HepG2 (cell line): ENCODE results near the gene E2F1. TPM values are rescaled to one million over a fixed set of nuclear protein-coding genes. Genes with fewer than 3 reads are reported as not detected.

ENCODE experiments used
- CBFB ChIP-seq: sonication (generic); formaldehyde crosslinking; IDR thresholded peaks from 2 replicates; pipeline ENCODE4 v1.4.0; 2020; ENCODE audit warnings: missing genetic modification reagents
- EHMT2 ChIP-seq: fragments of 200-600 bp; sonication (generic); IDR thresholded peaks from 2 replicates; pipeline ENCODE4 v1.7.0; 2017; ENCODE audit warnings: antibody characterized with exemption, low read depth, low read length, borderline replicate concordance
- EZH2 ChIP-seq: conservative IDR thresholded peaks from 2 replicates; pipeline ENCODE4 v1.6.1; 2012; ENCODE audit warnings: mild to moderate bottlenecking, low read depth, low read length, moderate library complexity
- HDAC6 ChIP-seq: fragments of 200-600 bp; sonication (generic); IDR thresholded peaks from 2 replicates; pipeline ENCODE4 v1.7.0; 2017; ENCODE audit warnings: mild to moderate bottlenecking, antibody characterized with exemption, low read length, low read depth
- NCOA2 ChIP-seq: sonication (generic); formaldehyde crosslinking; IDR thresholded peaks from 2 replicates; pipeline ENCODE4 v1.8.0; 2022; ENCODE audit warnings: inconsistent platforms
- PAX8 ChIP-seq: sonication (generic); formaldehyde crosslinking; IDR thresholded peaks from 2 replicates; pipeline ENCODE4 v1.8.0; 2022; ENCODE audit warnings: mild to moderate bottlenecking, missing genetic modification reagents, borderline replicate concordance
- POLR2G ChIP-seq: fragments of 200-400 bp; formaldehyde crosslinking; IDR thresholded peaks from 2 replicates; pipeline ENCODE4 v1.6.1; 2018; ENCODE audit warnings: mild to moderate bottlenecking, low read depth, low read length, moderate library complexity
- PRMT3 ChIP-seq: sonication (generic); formaldehyde crosslinking; IDR thresholded peaks from 2 replicates; pipeline ENCODE4 v1.8.1; 2022; ENCODE audit warnings: low read depth, mild to moderate bottlenecking, moderate library complexity, missing genetic modification reagents, borderline replicate concordance
- XBP1 ChIP-seq: sonication (generic); formaldehyde crosslinking; IDR thresholded peaks from 2 replicates; pipeline ENCODE4 v1.5.0; 2020; ENCODE audit warnings: missing genetic modification reagents
- ZFP36L2 ChIP-seq: sonication (generic); formaldehyde crosslinking; IDR thresholded peaks from 2 replicates; pipeline ENCODE4 v1.4.0; 2020; ENCODE audit warnings: missing genetic modification reagents
- ZNF713 ChIP-seq: sonication (generic); formaldehyde crosslinking; IDR thresholded peaks from 2 replicates; pipeline ENCODE4 v1.4.0; 2020; ENCODE audit warnings: mild to moderate bottlenecking, missing genetic modification reagents
- ZNF75D ChIP-seq: sonication (generic); formaldehyde crosslinking; IDR thresholded peaks from 2 replicates; pipeline ENCODE4 v1.8.1; 2023; ENCODE audit warnings: missing genetic modification reagents, mild to moderate bottlenecking, borderline replicate concordance
- ZNF766 ChIP-seq: sonication (generic); formaldehyde crosslinking; IDR thresholded peaks from 2 replicates; pipeline ENCODE4 v1.5.0; 2020; ENCODE audit warnings: missing genetic modification reagents, borderline replicate concordance
- ZSCAN31 ChIP-seq: sonication (generic); formaldehyde crosslinking; IDR thresholded peaks from 2 replicates; pipeline ENCODE4 v1.5.0; 2020; ENCODE audit warnings: low read depth, mild to moderate bottlenecking, missing genetic modification reagents
- polyA plus RNA-seq, 8 experiments: library from polyadenylated mRNA; depleted of rRNA in 3 of 8; stranded (reverse) in 7 of 8; unstranded in 1 of 8; fragments of >200 nt; fragmentation: Illumina TruSeq in 4 of 8; extraction: Trizol in 4 of 8; gene quantifications; 2 replicates each; pipeline versions ENCODE4 v1.2.1 to v1.2.3, GENCODE V29; 2011 to 2016; ENCODE audit warnings: low read depth in 4 of 8, missing spikeins in 1 of 8, mixed read lengths in 1 of 8; ENCODE audit not compliant: insufficient read depth in 1 of 8
- total RNA-seq, 5 experiments: library from RNA; depleted of rRNA; stranded (reverse); fragments of >200 nt; fragmentation: Illumina TruSeq; extraction: Trizol; gene quantifications; 2 replicates each; pipeline ENCODE4 v1.2.3, GENCODE V29; 2016; ENCODE audit warnings: low read depth in 1 of 5
- TF ChIP-seq, protein P1 (sequence below): sonication (generic); formaldehyde crosslinking; IDR thresholded peaks from 2 replicates; pipeline ENCODE4 v1.4.0; 2020; ENCODE audit warnings: missing genetic modification reagents
- TF ChIP-seq, protein P2 (sequence below): sonication (generic); formaldehyde crosslinking; IDR thresholded peaks from 2 replicates; pipeline ENCODE4 v1.4.0; 2020; ENCODE audit warnings: missing genetic modification reagents
- TF ChIP-seq, protein P3 (sequence below): sonication (generic); formaldehyde crosslinking; IDR thresholded peaks from 2 replicates; pipeline ENCODE4 v1.4.0; 2020; ENCODE audit warnings: missing genetic modification reagents
- TF ChIP-seq, protein P4 (sequence below): sonication (generic); formaldehyde crosslinking; IDR thresholded peaks from 2 replicates; pipeline ENCODE4 v1.4.0; 2020; ENCODE audit warnings: missing genetic modification reagents, borderline replicate concordance
- TF ChIP-seq, protein P5 (sequence below): sonication (generic); formaldehyde crosslinking; IDR thresholded peaks from 2 replicates; pipeline ENCODE4 v1.9.0; 2021; ENCODE audit warnings: missing genetic modification reagents, borderline replicate concordance

E2F1 gene
- total and polyA plus RNA-seq, 2 of the 13 experiments (the other 11 are each of a cell fraction or from before 2014, with no cell fraction given): 25.5 to 39.4 TPM

DNA sequence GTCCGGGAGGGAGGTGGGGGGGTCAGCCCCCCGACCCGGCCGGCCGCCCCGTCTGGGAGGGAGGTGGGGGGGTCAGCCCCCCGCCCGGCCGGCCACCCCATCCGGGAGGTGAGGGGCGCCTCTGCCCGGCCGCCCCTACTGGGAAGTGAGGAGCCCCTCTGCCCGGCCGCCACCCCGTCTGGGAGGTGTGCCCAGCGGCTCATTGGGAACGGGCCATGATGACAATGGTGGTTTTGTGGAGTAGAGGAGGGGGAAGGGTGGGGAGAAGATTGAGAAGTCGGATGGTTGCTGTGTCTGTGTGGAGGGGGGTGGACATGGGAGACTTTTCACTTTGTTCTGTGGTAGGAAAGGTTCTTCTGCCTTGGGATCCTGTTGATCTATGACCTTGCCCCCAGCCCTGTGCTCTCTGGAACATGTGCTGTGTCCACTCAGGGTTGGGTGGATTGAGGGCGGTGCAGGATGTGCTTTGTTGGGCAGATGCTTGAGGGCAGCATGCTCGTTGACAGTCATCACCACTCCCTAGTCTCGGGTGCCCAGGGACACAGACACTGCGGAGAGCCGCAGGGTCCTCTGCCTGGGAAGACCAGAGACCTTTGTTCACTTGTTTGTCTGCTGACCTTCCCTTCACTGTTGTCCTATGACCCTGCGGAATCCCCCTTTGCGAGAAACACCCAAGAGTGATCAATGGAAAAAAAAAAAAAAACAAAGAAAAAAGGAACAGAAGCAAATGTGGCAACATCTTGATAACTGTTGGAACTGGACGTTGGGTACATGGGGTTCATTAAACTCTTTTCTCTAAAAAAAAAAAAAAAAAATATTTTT is 15.7 kb upstream of the E2F1 start (continued):
- TF ChIP-seq, protein P1, sequence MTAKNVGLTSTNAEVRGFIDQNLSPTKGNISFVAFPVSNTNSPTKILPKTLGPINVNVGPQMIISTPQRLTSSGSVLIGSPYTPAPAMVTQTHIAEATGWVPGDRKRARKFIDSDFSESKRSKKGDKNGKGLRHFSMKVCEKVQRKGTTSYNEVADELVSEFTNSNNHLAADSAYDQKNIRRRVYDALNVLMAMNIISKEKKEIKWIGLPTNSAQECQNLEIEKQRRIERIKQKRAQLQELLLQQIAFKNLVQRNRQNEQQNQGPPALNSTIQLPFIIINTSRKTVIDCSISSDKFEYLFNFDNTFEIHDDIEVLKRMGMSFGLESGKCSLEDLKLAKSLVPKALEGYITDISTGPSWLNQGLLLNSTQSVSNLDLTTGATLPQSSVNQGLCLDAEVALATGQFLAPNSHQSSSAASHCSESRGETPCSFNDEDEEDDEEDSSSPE (CRISPR knock-in tag): peak; percentile 64; the same call in 1 of the 2 replicates
- TF ChIP-seq PAX8 (CRISPR knock-in tag): no peak
- TF ChIP-seq ZFP36L2 (CRISPR knock-in tag): no peak
- TF ChIP-seq XBP1: no peak
- TF ChIP-seq ZNF766 (CRISPR knock-in tag): no peak
- TF ChIP-seq ZNF713: no peak
- TF ChIP-seq HDAC6: no peak
- TF ChIP-seq, protein P2, sequence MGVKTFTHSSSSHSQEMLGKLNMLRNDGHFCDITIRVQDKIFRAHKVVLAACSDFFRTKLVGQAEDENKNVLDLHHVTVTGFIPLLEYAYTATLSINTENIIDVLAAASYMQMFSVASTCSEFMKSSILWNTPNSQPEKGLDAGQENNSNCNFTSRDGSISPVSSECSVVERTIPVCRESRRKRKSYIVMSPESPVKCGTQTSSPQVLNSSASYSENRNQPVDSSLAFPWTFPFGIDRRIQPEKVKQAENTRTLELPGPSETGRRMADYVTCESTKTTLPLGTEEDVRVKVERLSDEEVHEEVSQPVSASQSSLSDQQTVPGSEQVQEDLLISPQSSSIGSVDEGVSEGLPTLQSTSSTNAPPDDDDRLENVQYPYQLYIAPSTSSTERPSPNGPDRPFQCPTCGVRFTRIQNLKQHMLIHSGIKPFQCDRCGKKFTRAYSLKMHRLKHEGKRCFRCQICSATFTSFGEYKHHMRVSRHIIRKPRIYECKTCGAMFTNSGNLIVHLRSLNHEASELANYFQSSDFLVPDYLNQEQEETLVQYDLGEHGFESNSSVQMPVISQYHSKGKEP: no peak
- TF ChIP-seq ZSCAN31 (CRISPR knock-in tag): no peak; the same call in 1 of the 2 replicates
- TF ChIP-seq EZH2: no peak
- TF ChIP-seq NCOA2 (CRISPR knock-in tag): peak; percentile 78
- TF ChIP-seq, protein P3, sequence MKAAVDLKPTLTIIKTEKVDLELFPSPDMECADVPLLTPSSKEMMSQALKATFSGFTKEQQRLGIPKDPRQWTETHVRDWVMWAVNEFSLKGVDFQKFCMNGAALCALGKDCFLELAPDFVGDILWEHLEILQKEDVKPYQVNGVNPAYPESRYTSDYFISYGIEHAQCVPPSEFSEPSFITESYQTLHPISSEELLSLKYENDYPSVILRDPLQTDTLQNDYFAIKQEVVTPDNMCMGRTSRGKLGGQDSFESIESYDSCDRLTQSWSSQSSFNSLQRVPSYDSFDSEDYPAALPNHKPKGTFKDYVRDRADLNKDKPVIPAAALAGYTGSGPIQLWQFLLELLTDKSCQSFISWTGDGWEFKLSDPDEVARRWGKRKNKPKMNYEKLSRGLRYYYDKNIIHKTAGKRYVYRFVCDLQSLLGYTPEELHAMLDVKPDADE: no peak
- no peak for TF ChIP-seq POLR2G
- TF ChIP-seq, protein P4, sequence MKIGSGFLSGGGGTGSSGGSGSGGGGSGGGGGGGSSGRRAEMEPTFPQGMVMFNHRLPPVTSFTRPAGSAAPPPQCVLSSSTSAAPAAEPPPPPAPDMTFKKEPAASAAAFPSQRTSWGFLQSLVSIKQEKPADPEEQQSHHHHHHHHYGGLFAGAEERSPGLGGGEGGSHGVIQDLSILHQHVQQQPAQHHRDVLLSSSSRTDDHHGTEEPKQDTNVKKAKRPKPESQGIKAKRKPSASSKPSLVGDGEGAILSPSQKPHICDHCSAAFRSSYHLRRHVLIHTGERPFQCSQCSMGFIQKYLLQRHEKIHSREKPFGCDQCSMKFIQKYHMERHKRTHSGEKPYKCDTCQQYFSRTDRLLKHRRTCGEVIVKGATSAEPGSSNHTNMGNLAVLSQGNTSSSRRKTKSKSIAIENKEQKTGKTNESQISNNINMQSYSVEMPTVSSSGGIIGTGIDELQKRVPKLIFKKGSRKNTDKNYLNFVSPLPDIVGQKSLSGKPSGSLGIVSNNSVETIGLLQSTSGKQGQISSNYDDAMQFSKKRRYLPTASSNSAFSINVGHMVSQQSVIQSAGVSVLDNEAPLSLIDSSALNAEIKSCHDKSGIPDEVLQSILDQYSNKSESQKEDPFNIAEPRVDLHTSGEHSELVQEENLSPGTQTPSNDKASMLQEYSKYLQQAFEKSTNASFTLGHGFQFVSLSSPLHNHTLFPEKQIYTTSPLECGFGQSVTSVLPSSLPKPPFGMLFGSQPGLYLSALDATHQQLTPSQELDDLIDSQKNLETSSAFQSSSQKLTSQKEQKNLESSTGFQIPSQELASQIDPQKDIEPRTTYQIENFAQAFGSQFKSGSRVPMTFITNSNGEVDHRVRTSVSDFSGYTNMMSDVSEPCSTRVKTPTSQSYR (CRISPR knock-in tag): peak; percentile 88; the same call in 1 of the 2 replicates
- no peak for TF ChIP-seq EHMT2
- TF ChIP-seq, protein P5, sequence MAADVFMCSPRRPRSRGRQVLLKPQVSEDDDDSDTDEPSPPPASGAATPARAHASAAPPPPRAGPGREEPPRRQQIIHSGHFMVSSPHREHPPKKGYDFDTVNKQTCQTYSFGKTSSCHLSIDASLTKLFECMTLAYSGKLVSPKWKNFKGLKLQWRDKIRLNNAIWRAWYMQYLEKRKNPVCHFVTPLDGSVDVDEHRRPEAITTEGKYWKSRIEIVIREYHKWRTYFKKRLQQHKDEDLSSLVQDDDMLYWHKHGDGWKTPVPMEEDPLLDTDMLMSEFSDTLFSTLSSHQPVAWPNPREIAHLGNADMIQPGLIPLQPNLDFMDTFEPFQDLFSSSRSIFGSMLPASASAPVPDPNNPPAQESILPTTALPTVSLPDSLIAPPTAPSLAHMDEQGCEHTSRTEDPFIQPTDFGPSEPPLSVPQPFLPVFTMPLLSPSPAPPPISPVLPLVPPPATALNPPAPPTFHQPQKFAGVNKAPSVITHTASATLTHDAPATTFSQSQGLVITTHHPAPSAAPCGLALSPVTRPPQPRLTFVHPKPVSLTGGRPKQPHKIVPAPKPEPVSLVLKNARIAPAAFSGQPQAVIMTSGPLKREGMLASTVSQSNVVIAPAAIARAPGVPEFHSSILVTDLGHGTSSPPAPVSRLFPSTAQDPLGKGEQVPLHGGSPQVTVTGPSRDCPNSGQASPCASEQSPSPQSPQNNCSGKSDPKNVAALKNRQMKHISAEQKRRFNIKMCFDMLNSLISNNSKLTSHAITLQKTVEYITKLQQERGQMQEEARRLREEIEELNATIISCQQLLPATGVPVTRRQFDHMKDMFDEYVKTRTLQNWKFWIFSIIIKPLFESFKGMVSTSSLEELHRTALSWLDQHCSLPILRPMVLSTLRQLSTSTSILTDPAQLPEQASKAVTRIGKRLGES (CRISPR knock-in tag): no peak
- TF ChIP-seq ZNF75D (CRISPR knock-in tag): no peak
- no peak for TF ChIP-seq PRMT3
- TF ChIP-seq CBFB (CRISPR knock-in tag): peak; percentile 57; the same call in 1 of the 2 replicates
